ENCODE measurements around the gene HCRTR1. TPM values are rescaled to one million over a fixed set of nuclear protein-coding genes. Genes with fewer than 3 reads are reported as not detected.

HCRTR1 gene
- total RNA-seq, 2 donors from 2014 or later: not detected

GRCh38 chr1:31648641-31649357, 31.3 kb downstream of the HCRTR1 start:
- H3K9me3 ChIP-seq (ENCODE audit: control insufficient read depth, low read length, poor library complexity, severe bottlenecking): no peaks in the 10 kb centered on the region
- Mint-ChIP-seq H3K4me1 (peaks cover 21% of the 10 kb centered on the region), H3K27me3 (no peaks in the 10 kb centered on the region), H3K27ac (no peak overlapping the region), H3K36me3 (ENCODE audit: low read depth) (peaks cover 8% of the 10 kb centered on the region), H3K4me3 (no peak overlapping the region)
- no peak for DNase-seq
- no peak for ATAC-seq

DNA sequence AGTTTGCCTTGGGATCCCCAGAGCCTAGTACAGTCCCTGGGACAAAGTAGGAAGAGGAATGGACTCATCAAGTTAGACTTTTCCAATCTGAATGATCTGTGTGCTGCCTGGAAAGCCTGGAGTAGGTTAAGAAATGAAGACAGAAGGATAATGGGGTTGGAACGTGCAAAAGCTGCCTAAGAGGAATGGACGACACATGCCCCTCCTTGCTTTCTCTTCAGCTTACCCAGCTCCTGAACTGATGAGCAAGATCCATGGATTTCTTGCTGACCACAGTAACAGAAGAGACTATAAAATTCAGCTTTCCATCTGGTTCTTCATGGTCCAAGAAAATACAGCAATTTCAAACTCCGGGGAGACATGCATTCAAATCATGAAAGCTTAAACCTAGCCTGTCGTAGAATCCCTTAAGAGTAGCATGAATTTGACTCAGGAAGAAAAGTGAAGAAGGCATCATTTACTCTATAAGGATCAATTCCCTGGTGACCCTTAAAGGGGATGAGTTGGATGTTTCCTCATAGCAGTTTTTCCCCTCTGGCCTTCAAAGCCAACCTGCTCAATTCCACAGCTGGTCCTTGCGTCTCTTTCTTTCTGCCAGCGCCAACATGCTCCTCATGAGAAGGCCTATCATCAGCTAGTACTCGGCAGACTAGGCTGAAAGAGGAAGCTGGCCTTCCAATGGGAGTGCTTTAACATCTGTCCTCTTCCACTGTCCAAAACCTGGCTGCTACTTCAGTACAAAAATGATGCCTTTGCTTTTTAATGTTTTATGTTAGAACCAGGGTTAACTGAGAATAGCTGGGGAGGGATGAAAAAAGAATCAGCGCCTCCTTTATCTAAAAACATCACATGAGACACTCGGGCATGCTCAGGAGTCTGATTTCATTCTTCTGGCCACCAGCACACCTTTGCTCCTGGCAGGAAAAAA, 32.9 kb downstream of the HCRTR1 start:
- no peak for ATAC-seq
- H3K9me3 ChIP-seq (ENCODE audit: control insufficient read depth, low read length, poor library complexity, severe bottlenecking): no peaks in the 10 kb centered on the region
- Mint-ChIP-seq H3K27me3 (no peaks in the 10 kb centered on the region), H3K4me1 (peaks cover 9% of the 10 kb centered on the region), H3K36me3 (ENCODE audit: low read depth) (peaks cover 3% of the 10 kb centered on the region), H3K27ac (no peak overlapping the region), H3K4me3 (no peak overlapping the region)
- no peak for DNase-seq

GRCh38 chr1:31651089-31651420, 33.6 kb downstream of the HCRTR1 start:
- Mint-ChIP-seq H3K4me3 (no peak overlapping the region), H3K4me1 (peaks cover 2% of the 10 kb centered on the region), H3K36me3 (ENCODE audit: low read depth) (peaks cover 3% of the 10 kb centered on the region), H3K27ac (no peak overlapping the region), H3K27me3 (peaks cover 5% of the 10 kb centered on the region)
- DNase-seq: no peak
- H3K9me3 ChIP-seq (ENCODE audit: control insufficient read depth, low read length, poor library complexity, severe bottlenecking): no peaks in the 10 kb centered on the region
- ATAC-seq: no peak

GRCh38 chr1:31651766-31652165, 34.3 kb downstream of the HCRTR1 start:
- no peaks in the 10 kb centered on the region for H3K9me3 ChIP-seq (ENCODE audit: control insufficient read depth, low read length, poor library complexity, severe bottlenecking)
- peaks cover 2% of the 10 kb centered on the region for H3K4me1 Mint-ChIP-seq
- no peak overlapping the region for H3K27ac Mint-ChIP-seq
- H3K36me3 Mint-ChIP-seq (ENCODE audit: low read depth): peaks cover 1% of the 10 kb centered on the region
- DNase-seq (no peak), ATAC-seq (no peak)
- H3K4me3 Mint-ChIP-seq: no peak overlapping the region
- peaks cover 9% of the 10 kb centered on the region for H3K27me3 Mint-ChIP-seq

DNA sequence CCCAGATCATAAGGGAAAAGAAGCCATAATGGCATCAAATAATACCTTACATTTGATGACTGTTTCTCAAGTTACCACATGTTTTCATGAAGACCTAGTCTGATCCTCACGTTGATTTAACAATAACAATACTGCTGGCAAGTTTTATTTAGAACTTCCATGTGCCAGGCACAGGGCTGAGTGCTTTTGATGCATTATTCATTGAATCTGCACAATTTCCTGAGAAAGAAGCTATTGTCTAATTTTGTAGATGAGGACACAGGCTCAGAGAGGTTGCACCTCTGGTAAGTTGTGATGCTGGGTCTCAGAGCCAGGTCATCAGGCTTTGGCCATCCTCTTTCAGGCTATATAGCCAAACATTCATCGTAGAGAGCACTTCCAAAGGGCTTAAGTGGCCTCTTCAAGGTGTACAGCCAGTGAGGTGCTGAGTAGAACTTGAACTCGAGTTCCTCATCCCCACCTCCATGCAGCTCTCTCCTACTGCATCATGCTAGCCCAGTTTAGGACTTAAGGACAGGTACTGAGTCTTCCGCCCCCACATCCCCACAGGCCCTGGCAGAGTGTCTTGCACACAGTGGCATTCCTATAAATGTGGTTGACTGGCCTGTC, 35.5 kb downstream of the HCRTR1 start:
- no peak for DNase-seq
- no peaks in the 10 kb centered on the region for H3K36me3 Mint-ChIP-seq (ENCODE audit: low read depth)
- H3K27me3 Mint-ChIP-seq: peaks cover 17% of the 10 kb centered on the region
- no peak overlapping the region for H3K4me3 Mint-ChIP-seq
- H3K9me3 ChIP-seq (ENCODE audit: control insufficient read depth, low read length, poor library complexity, severe bottlenecking): no peaks in the 10 kb centered on the region
- peaks cover 2% of the 10 kb centered on the region for H3K4me1 Mint-ChIP-seq
- no peak for ATAC-seq
- no peak overlapping the region for H3K27ac Mint-ChIP-seq

DNA sequence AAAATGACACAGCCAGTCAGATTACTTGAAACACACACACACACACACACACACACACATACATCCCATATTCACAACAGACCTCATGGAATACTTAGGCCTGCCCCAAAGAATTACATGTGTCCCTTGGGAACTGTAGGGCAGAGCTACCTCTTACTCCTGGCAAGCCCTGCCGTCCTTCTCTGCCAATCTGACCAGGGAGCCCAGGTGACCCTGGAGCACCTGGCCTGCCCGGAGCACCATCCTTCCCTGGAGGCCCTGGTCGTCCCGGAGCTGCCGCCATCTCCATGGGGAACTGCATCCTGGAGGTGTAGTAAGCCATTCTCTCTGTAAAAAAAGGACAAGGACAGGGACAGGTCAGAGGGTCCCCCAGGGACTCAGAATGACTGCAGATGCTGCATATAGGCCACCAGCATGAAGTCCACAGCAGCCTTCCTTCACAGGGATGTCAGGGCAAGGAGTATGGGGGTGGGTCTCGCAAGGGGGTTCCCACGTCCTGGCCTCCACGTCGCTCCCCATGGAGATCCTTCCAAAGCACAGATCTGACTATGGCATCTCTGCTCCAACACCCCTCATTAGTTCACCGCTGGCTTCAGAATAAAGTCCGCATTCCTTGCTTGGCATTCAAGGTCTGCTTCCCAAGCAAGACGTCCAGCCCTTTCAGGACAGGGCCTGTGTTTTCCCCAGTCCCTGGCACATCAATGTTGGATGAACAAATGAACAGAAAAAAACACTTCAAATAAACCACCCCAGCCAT, 36.4 kb downstream of the HCRTR1 start:
- ATAC-seq (no peak), DNase-seq (no peak)
- H3K4me3 Mint-ChIP-seq: no peak overlapping the region
- H3K4me1 Mint-ChIP-seq: peaks cover 2% of the 10 kb centered on the region
- H3K36me3 Mint-ChIP-seq (ENCODE audit: low read depth): no peaks in the 10 kb centered on the region
- H3K27me3 Mint-ChIP-seq: peaks cover 18% of the 10 kb centered on the region
- no peak overlapping the region for H3K27ac Mint-ChIP-seq
- H3K9me3 ChIP-seq (ENCODE audit: control insufficient read depth, low read length, poor library complexity, severe bottlenecking): no peaks in the 10 kb centered on the region

DNA sequence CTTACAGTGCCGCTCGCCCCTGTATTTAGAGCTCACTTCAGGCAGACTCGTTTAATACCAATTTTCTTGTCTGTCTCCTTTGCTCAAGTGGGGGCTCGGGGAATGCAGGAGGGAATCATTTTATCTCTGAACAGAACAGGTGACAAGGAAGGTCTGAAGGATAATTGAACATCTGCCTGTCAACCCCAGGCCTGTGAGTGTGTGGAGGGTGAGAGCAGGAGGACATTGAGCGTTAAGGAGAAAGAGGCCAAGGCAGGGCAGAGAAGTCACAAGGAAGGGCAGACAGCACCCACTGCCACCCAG, 36.9 kb downstream of the HCRTR1 start:
- peaks cover 2% of the 10 kb centered on the region for H3K4me1 Mint-ChIP-seq
- H3K27ac Mint-ChIP-seq: no peak overlapping the region
- peaks cover 18% of the 10 kb centered on the region for H3K27me3 Mint-ChIP-seq
- no peaks in the 10 kb centered on the region for H3K9me3 ChIP-seq (ENCODE audit: control insufficient read depth, low read length, poor library complexity, severe bottlenecking)
- no peak for ATAC-seq
- DNase-seq: no peak
- H3K4me3 Mint-ChIP-seq: no peak overlapping the region
- no peaks in the 10 kb centered on the region for H3K36me3 Mint-ChIP-seq (ENCODE audit: low read depth)

GRCh38 chr1:31655104-31655503, 37.6 kb downstream of the HCRTR1 start:
- Mint-ChIP-seq H3K4me3 (no peak overlapping the region), H3K27ac (no peak overlapping the region), H3K27me3 (peaks cover 18% of the 10 kb centered on the region), H3K36me3 (ENCODE audit: low read depth) (no peaks in the 10 kb centered on the region), H3K4me1 (peaks cover 3% of the 10 kb centered on the region)
- no peak for ATAC-seq
- H3K9me3 ChIP-seq (ENCODE audit: control insufficient read depth, low read length, poor library complexity, severe bottlenecking): no peaks in the 10 kb centered on the region
- DNase-seq: no peak

DNA sequence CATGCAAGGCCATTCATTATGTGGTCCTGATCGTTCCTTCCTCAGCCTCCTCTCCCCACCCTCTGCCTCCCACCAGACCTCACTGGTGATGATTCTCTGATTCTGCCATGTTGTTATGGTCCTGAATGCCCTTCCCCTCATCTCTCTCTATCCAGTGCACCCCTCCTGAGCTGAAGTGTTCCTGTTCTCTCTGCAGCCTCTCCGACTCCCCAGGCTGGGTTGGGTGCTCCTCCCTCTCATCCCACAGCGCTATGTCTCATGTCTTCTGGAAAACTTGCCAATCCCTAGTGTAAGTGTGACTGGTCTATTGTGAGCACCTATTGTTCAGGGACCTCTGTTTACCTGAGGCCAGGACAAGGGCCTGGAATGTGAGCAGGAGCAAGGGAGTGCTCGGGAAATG, 38.3 kb downstream of the HCRTR1 start:
- H3K4me3 Mint-ChIP-seq: no peak overlapping the region
- no peak overlapping the region for H3K27ac Mint-ChIP-seq
- no peaks in the 10 kb centered on the region for H3K36me3 Mint-ChIP-seq (ENCODE audit: low read depth)
- H3K9me3 ChIP-seq (ENCODE audit: control insufficient read depth, low read length, poor library complexity, severe bottlenecking): no peaks in the 10 kb centered on the region
- H3K27me3 Mint-ChIP-seq: peaks cover 18% of the 10 kb centered on the region
- peaks cover 6% of the 10 kb centered on the region for H3K4me1 Mint-ChIP-seq
- no peak for DNase-seq
- ATAC-seq: no peak

DNA sequence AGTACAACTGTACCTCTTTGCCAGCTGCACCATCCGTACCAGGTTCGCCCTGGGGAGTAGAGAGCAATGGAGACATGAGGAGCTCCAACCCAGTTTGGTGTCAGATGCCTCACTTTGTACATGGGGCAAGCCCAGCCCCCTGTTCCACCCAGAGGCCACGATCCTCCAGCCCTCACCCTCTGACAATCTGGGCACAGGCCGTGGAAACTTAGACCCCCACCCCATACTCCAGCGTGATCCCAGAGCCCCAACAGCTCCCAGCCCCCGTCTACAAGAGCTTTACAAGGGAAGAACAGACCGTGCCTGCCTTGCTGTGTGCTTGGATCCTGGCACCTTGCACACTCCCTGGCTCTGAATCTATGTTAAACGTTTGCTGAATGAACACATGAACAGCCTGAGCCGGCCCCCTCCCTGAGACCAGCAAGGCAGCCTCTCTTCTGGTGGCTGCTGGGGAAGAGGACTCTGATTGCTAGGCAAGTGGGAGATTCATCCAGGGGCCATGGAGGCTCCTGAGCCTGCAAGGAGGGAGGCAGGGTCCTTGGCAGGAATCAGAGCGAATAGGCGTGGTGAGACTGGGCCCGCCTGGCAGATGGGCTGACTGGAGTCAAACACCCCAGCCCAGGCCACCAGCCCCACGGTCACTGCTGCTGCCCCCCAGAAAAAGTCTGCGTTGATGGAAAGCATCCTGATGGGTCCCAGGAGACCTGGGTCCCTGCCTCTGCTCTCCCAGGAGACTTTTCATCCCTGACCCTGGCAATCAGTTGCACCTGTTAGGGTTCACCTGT, 39.7 kb downstream of the HCRTR1 start:
- Mint-ChIP-seq H3K4me3 (no peak overlapping the region), H3K4me1 (peaks cover 6% of the 10 kb centered on the region), H3K36me3 (ENCODE audit: low read depth) (no peaks in the 10 kb centered on the region), H3K27ac (no peak overlapping the region), H3K27me3 (peaks cover 18% of the 10 kb centered on the region)
- no peaks in the 10 kb centered on the region for H3K9me3 ChIP-seq (ENCODE audit: control insufficient read depth, low read length, poor library complexity, severe bottlenecking)
- ATAC-seq (no peak), DNase-seq (no peak)

- Mint-ChIP-seq H3K36me3 (ENCODE audit: low read depth) (no peaks in the 10 kb centered on the region), H3K27ac (no peak overlapping the region), H3K27me3 (peaks cover 21% of the 10 kb centered on the region), H3K4me3 (no peak overlapping the region), H3K4me1 (peaks cover 7% of the 10 kb centered on the region)
- DNase-seq (no peak), ATAC-seq (no peak)
- no peaks in the 10 kb centered on the region for H3K9me3 ChIP-seq (ENCODE audit: control insufficient read depth, low read length, poor library complexity, severe bottlenecking)
Measured at GRCh38 chr1:31657972-31658510, 40.6 kb downstream of the HCRTR1 start.

DNA sequence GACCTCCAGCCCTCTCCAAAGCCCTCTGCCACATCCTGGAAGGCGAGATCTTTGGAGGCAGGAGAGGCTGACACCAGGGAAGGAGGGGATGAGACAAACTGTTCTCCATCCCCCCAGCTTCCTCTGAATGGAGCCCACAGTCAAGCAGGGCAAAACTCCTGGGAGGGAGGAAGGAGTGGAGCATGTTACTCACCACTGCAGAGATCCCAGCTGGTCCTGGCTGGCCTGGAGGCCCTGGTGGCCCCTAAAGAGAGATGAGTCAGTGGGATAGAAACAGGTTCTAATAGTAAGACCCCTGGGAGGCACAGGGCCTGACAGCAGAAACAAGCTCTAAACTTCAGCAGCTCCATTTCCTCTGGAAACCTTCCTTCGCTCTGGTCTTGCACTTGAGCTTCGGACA, 41.2 kb downstream of the HCRTR1 start:
- H3K9me3 ChIP-seq (ENCODE audit: control insufficient read depth, low read length, poor library complexity, severe bottlenecking): no peaks in the 10 kb centered on the region
- Mint-ChIP-seq H3K27ac (no peak overlapping the region), H3K4me3 (no peak overlapping the region), H3K36me3 (ENCODE audit: low read depth) (no peaks in the 10 kb centered on the region), H3K4me1 (peaks cover 7% of the 10 kb centered on the region), H3K27me3 (peaks cover 26% of the 10 kb centered on the region)
- DNase-seq (no peak), ATAC-seq (no peak)
